Measurements from ENCODE around the gene IGFL4. TPM values are rescaled to one million over a fixed set of nuclear protein-coding genes. Genes with fewer than 3 reads are reported as not detected.

The IGFL4 gene
- total RNA-seq (1.1 and 1.8 TPM in 2 replicates), polyA plus RNA-seq (0.41 and 0.83 TPM in 2 replicates)

DNA sequence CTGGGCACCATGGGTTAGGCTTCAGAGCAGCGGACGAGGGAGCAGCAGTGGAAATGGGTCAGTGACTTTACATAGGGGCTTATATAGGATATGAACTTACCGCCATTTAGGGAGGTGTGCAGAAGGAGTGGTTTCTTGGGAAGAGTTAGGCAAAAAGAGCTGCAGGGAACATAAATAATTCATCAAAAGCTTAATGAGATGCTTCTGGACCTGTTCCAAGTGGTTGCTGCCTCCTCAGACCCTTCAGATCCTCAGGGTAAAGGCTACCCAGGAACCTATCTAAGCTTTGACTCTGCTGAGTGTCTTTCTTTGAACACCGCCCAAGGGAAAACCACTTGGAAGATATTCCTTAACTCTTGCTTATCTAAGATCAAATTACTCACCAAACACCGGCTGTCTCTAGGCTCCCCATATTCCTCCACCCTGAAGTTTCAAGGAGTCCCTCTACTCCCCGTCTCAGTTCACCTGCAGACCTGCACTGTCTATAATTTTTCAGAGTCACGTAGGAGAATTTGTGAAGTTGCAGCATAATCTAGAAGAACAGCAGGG, at the start of gene IGFL4:
TSS of gene IGFL4 (minus strand) at position 51 of the 549 bp plus-strand sequence. CDS start at position 11, 40 bp downstream.
- Histone ChIP-seq H2AFZ (no peak within 1 kb of the TSS), H3K9me2 (replicated peaks; ENCODE audit: insufficient read depth) (no peaks in the 10 kb centered on the region), H3K9me3 (ENCODE audit: low read depth) (no peaks in the 10 kb centered on the region), H3K4me1 (ENCODE audit: insufficient read depth) (peaks cover 9% of the 10 kb centered on the region), H3K27me3 (no peaks in the 10 kb centered on the region), H3K4me2 (peak within 1 kb of the TSS; percentile 52), H3K27ac (peak within 1 kb of the TSS; percentile 14), H4K20me1 (ENCODE audit: insufficient read depth, poor library complexity, severe bottlenecking) (no peaks in the 10 kb centered on the region), H3K36me3 (replicated peaks; ENCODE audit: insufficient read depth, low read depth) (no peaks in the 10 kb centered on the region), H3K4me3 (no peak within 1 kb of the TSS), H3K79me2 (no peaks in the 10 kb centered on the region)
- peak; percentile 43 for DNase-seq (ENCODE audit: low spot score)
- 54% methylated on average over 7 of the region's 7 CpGs for WGBS (ENCODE audit: low lambda C conversion rate, missing lambda C conversion rate)
- TF ChIP-seq, protein P1, sequence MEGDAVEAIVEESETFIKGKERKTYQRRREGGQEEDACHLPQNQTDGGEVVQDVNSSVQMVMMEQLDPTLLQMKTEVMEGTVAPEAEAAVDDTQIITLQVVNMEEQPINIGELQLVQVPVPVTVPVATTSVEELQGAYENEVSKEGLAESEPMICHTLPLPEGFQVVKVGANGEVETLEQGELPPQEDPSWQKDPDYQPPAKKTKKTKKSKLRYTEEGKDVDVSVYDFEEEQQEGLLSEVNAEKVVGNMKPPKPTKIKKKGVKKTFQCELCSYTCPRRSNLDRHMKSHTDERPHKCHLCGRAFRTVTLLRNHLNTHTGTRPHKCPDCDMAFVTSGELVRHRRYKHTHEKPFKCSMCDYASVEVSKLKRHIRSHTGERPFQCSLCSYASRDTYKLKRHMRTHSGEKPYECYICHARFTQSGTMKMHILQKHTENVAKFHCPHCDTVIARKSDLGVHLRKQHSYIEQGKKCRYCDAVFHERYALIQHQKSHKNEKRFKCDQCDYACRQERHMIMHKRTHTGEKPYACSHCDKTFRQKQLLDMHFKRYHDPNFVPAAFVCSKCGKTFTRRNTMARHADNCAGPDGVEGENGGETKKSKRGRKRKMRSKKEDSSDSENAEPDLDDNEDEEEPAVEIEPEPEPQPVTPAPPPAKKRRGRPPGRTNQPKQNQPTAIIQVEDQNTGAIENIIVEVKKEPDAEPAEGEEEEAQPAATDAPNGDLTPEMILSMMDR (IDR thresholded peaks at IDR 0.05; ENCODE audit: poor library complexity): no peak

GRCh38 chr19:46090444-46090843, 49.6 kb upstream of the IGFL4 start:
- Histone ChIP-seq H3K9me2 (replicated peaks; ENCODE audit: insufficient read depth) (no peaks in the 10 kb centered on the region), H3K9me3 (ENCODE audit: low read depth) (no peaks in the 10 kb centered on the region), H3K36me3 (replicated peaks; ENCODE audit: insufficient read depth, low read depth) (no peaks in the 10 kb centered on the region), H3K4me2 (no peak overlapping the region), H3K4me3 (no peak overlapping the region), H4K20me1 (ENCODE audit: insufficient read depth, poor library complexity, severe bottlenecking) (no peaks in the 10 kb centered on the region), H3K27ac (no peak overlapping the region), H3K79me2 (no peaks in the 10 kb centered on the region), H3K4me1 (ENCODE audit: insufficient read depth) (no peaks in the 10 kb centered on the region), H2AFZ (no peak overlapping the region), H3K27me3 (no peaks in the 10 kb centered on the region)
- 95% methylated on average over 5 of the region's 5 CpGs for WGBS (ENCODE audit: low lambda C conversion rate, missing lambda C conversion rate)
- DNase-seq (ENCODE audit: low spot score): no peak
- TF ChIP-seq EZH2 (IDR thresholded peaks at IDR 0.05; ENCODE audit: borderline replicate concordance): no peak
- TF ChIP-seq, protein P1 (IDR thresholded peaks at IDR 0.05; ENCODE audit: poor library complexity): no peak
- TF ChIP-seq EZH2phosphoT487 (IDR thresholded peaks at IDR 0.05; ENCODE audit: low read depth, severe bottlenecking, unreplicated experiment): no peak

DNA sequence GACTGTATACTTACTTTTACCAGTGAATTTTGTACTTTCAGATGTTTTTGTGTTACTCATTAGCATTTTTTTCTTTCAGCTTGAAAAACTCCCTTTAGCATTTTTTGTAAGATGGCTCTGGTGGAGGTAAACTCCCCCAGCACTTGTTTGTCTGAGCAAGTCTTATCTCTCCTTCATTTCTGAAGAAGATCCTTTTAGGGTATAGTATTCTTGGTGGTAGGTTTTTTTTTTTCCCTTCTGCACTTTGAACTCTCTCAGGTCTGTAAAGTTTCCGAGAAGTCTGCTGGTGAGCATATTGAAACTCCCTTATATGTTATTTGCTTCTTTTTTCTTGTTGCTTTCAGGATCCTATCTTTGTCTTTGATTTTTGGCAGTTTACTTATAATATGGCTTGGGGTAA, 48.6 kb upstream of the IGFL4 start:
- Histone ChIP-seq H3K4me2 (no peak overlapping the region), H3K4me3 (no peak overlapping the region), H3K27me3 (no peaks in the 10 kb centered on the region), H3K9me2 (replicated peaks; ENCODE audit: insufficient read depth) (no peaks in the 10 kb centered on the region), H4K20me1 (ENCODE audit: insufficient read depth, poor library complexity, severe bottlenecking) (no peaks in the 10 kb centered on the region), H3K27ac (no peak overlapping the region), H2AFZ (no peak overlapping the region), H3K79me2 (no peaks in the 10 kb centered on the region), H3K36me3 (replicated peaks; ENCODE audit: insufficient read depth, low read depth) (no peaks in the 10 kb centered on the region), H3K9me3 (ENCODE audit: low read depth) (no peaks in the 10 kb centered on the region), H3K4me1 (ENCODE audit: insufficient read depth) (no peaks in the 10 kb centered on the region)
- WGBS (ENCODE audit: low lambda C conversion rate, missing lambda C conversion rate): 100% methylated on average over 1 of the region's 1 CpG
- DNase-seq (ENCODE audit: low spot score): no peak
- TF ChIP-seq EZH2phosphoT487 (IDR thresholded peaks at IDR 0.05; ENCODE audit: low read depth, severe bottlenecking, unreplicated experiment) (no peak), EZH2 (IDR thresholded peaks at IDR 0.05; ENCODE audit: borderline replicate concordance) (no peak)
- TF ChIP-seq, protein P1 (IDR thresholded peaks at IDR 0.05; ENCODE audit: poor library complexity): no peak

- H4K20me1 ChIP-seq (ENCODE audit: insufficient read depth, poor library complexity, severe bottlenecking): no peaks in the 10 kb centered on the region
- H3K36me3 ChIP-seq (replicated peaks; ENCODE audit: insufficient read depth, low read depth): no peaks in the 10 kb centered on the region
- H3K27ac ChIP-seq: no peak overlapping the region
- TF ChIP-seq, protein P1 (IDR thresholded peaks at IDR 0.05; ENCODE audit: poor library complexity): no peak
- TF ChIP-seq EZH2 (IDR thresholded peaks at IDR 0.05; ENCODE audit: borderline replicate concordance) (no peak), EZH2phosphoT487 (IDR thresholded peaks at IDR 0.05; ENCODE audit: low read depth, severe bottlenecking, unreplicated experiment) (no peak)
- no peaks in the 10 kb centered on the region for H3K27me3 ChIP-seq
- DNase-seq (ENCODE audit: low spot score): no peak
- no peak overlapping the region for H3K4me3 ChIP-seq
- 94% methylated on average over 2 of the region's 2 CpGs for WGBS (ENCODE audit: low lambda C conversion rate, missing lambda C conversion rate)
- H3K4me1 ChIP-seq (ENCODE audit: insufficient read depth): no peaks in the 10 kb centered on the region
- H3K9me2 ChIP-seq (replicated peaks; ENCODE audit: insufficient read depth): no peaks in the 10 kb centered on the region
- no peak overlapping the region for H3K4me2 ChIP-seq
- H2AFZ ChIP-seq: no peak overlapping the region
- no peaks in the 10 kb centered on the region for H3K9me3 ChIP-seq (ENCODE audit: low read depth)
- no peaks in the 10 kb centered on the region for H3K79me2 ChIP-seq
Measured at GRCh38 chr19:46088101-46088500, 47.3 kb upstream of the IGFL4 start.

Measured in hepatocyte (in vitro differentiated cells).